GM23248 (cell line): ENCODE data around the gene HOXC10. TPM values are rescaled to one million over a fixed set of nuclear protein-coding genes. Genes with fewer than 3 reads are reported as not detected.

Experiments used
- DNase-seq: peaks from one replicate; pipeline ENCODE4 v3.0.0-alpha.2; 2015
- H2AFZ ChIP-seq: fragments of 200-600 bp; sonication (generic); 2 replicates; pipeline ENCODE4 v1.6.1; 2016; ENCODE audit warnings: antibody characterized with exemption
- H3F3A ChIP-seq: fragments of 200-600 bp; sonication (generic); 2 replicates; pipeline ENCODE4 v1.6.1; 2016; ENCODE audit warnings: mild to moderate bottlenecking, antibody characterized with exemption, mixed run types; ENCODE audit not compliant: insufficient read depth
- H3K27ac ChIP-seq: fragments of 200-600 bp; sonication (generic); 2 replicates; pipeline ENCODE4 v1.5.1; 2016; ENCODE audit warnings: mild to moderate bottlenecking
- H3K27me3 ChIP-seq: fragments of 200-600 bp; sonication (generic); replicated peaks from 2 replicates; pipeline ENCODE4 v1.6.1; 2016; ENCODE audit warnings: mild to moderate bottlenecking; ENCODE audit not compliant: insufficient read depth
- H3K36me3 ChIP-seq: fragments of 200-600 bp; sonication (generic); 2 replicates; pipeline ENCODE4 v1.6.1; 2016; ENCODE audit warnings: low read depth, mild to moderate bottlenecking
- H3K4me1 ChIP-seq: fragments of 200-600 bp; sonication (generic); 2 replicates; pipeline ENCODE4 v1.6.1; 2016; ENCODE audit warnings: mild to moderate bottlenecking; ENCODE audit not compliant: insufficient read depth
- H3K4me2 ChIP-seq: fragments of 200-600 bp; sonication (generic); one replicate; pipeline ENCODE4 v1.6.1; 2016; ENCODE audit warnings: mild to moderate bottlenecking; ENCODE audit not compliant: unreplicated experiment
- H3K4me3 ChIP-seq: fragments of 200-600 bp; sonication (generic); 2 replicates; pipeline ENCODE4 v1.5.1; 2016; ENCODE audit warnings: mild to moderate bottlenecking
- H3K79me2 ChIP-seq: fragments of 200-600 bp; sonication (generic); 2 replicates; pipeline ENCODE4 v1.6.1; 2016; ENCODE audit warnings: mild to moderate bottlenecking; ENCODE audit not compliant: insufficient read depth
- H3K9ac ChIP-seq: fragments of 200-600 bp; sonication (generic); 2 replicates; pipeline ENCODE4 v1.6.1; 2016; ENCODE audit warnings: mild to moderate bottlenecking
- H3K9me2 ChIP-seq: fragments of 200-600 bp; sonication (generic); 2 replicates; pipeline ENCODE4 v1.6.1; 2016; ENCODE audit warnings: mixed run types, mild to moderate bottlenecking, moderate library complexity; ENCODE audit not compliant: insufficient read depth
- H3K9me3 ChIP-seq: fragments of 200-600 bp; sonication (generic); one replicate; pipeline ENCODE4 v1.6.1; 2017; ENCODE audit warnings: low read depth
- H4K20me1 ChIP-seq: fragments of 200-600 bp; sonication (generic); 2 replicates; pipeline ENCODE4 v1.6.0; 2016; ENCODE audit not compliant: insufficient read depth
- EZH2 ChIP-seq: fragments of 200-600 bp; sonication (generic); IDR thresholded peaks from 2 replicates; pipeline ENCODE4 v1.6.1; 2018; ENCODE audit warnings: antibody characterized with exemption, mild to moderate bottlenecking; ENCODE audit not compliant: insufficient read depth, poor library complexity, severe bottlenecking
- EZH2phosphoT487 ChIP-seq: fragments of 200-600 bp; sonication (generic); IDR thresholded peaks from 2 replicates; pipeline ENCODE4 v1.6.1; 2018; ENCODE audit warnings: antibody characterized with exemption, moderate library complexity, mild to moderate bottlenecking, low read depth; ENCODE audit not compliant: insufficient read depth
- WGBS, 2 experiments: methylation state at CpG; one replicate each; pipeline ENCODE4 v1.1.6; 2015 to 2017; ENCODE audit warnings: low lambda C conversion rate in 2 of 2, low coverage in 1 of 2; ENCODE audit errors: missing lambda C conversion rate in 2 of 2; 5-methylcytosine and 5-hydroxymethylcytosine counted together
- in situ Hi-C: fragments of 300-500 bp; cut with MboI; formaldehyde crosslinking; loops from 2 replicates; pipeline ENCODE4 v1.15.0; 2020
- polyA plus RNA-seq: library from polyadenylated mRNA; unstranded; fragments of >200 nt; fragmentation: Nextera tagmentation; extraction: Ambion mirVana; gene quantifications from 2 replicates; pipeline ENCODE4 v1.2.1, GENCODE V29; 2016
- total RNA-seq: library from RNA; depleted of rRNA; stranded (reverse); fragments of >200 nt; shearing (Covaris generic); gene quantifications from 2 replicates; pipeline ENCODE4 v1.2.3, GENCODE V29; 2014

HOXC10 gene
- total and polyA plus RNA-seq, 2 experiments from 2014 or later, result not detected

- peaks cover 97% of the 10 kb centered on the region for H3K27me3 ChIP-seq
Observed at GRCh38 chr12:53950789-53951576, 34.0 kb upstream of the HOXC10 start.

GRCh38 chr12:53951577-53952334, 33.2 kb upstream of the HOXC10 start:
- Histone ChIP-seq H3K9me3 (no peaks in the 10 kb centered on the region), H3K4me1 (no peaks in the 10 kb centered on the region), H4K20me1 (no peaks in the 10 kb centered on the region), H3K79me2 (no peaks in the 10 kb centered on the region), H3K36me3 (no peaks in the 10 kb centered on the region), H3K9me2 (no peaks in the 10 kb centered on the region), H3K9ac (no peak overlapping the region), H3K27me3 (peaks cover 97% of the 10 kb centered on the region), H2AFZ (no peak overlapping the region), H3K4me2 (no peak overlapping the region), H3K27ac (no peak overlapping the region), H3K4me3 (no peak overlapping the region), H3F3A (no peaks in the 10 kb centered on the region)
- TF ChIP-seq EZH2 (no peak), EZH2phosphoT487 (peak; percentile 79)
- no peak for DNase-seq
- in situ Hi-C loops, result no loop called here
- WGBS, 2 experiments, result 12 to 15% methylated on average over 43 to 45 of the region's 47 CpGs

More at GRCh38 chr12:53950789-53951576, 34.0 kb upstream of the HOXC10 start:
- Histone ChIP-seq H3K36me3 (no peaks in the 10 kb centered on the region), H3K9me3 (no peaks in the 10 kb centered on the region), H3K9me2 (no peaks in the 10 kb centered on the region), H3K4me3 (no peak overlapping the region), H3F3A (no peaks in the 10 kb centered on the region), H3K4me1 (no peaks in the 10 kb centered on the region), H3K4me2 (no peak overlapping the region), H3K27ac (no peak overlapping the region), H3K9ac (no peak overlapping the region), H4K20me1 (no peaks in the 10 kb centered on the region), H2AFZ (no peak overlapping the region), H3K79me2 (no peaks in the 10 kb centered on the region)
- WGBS, 2 experiments, result 11 to 14% methylated on average over 32 to 34 of the region's 34 CpGs
- in situ Hi-C loops, result no loop called here
- no peak for DNase-seq
- TF ChIP-seq EZH2phosphoT487, result peak; percentile 42; the same call in 1 of the 2 replicates
- peak; percentile 70 for TF ChIP-seq EZH2

GRCh38 chr12:53952335-53952694, 32.6 kb upstream of the HOXC10 start:
- Histone ChIP-seq H3K9me3 (no peaks in the 10 kb centered on the region), H4K20me1 (no peaks in the 10 kb centered on the region), H3K4me1 (no peaks in the 10 kb centered on the region), H2AFZ (no peak overlapping the region), H3K4me3 (no peak overlapping the region), H3F3A (no peaks in the 10 kb centered on the region), H3K79me2 (no peaks in the 10 kb centered on the region), H3K9ac (no peak overlapping the region), H3K27me3 (peaks cover 97% of the 10 kb centered on the region), H3K27ac (no peak overlapping the region), H3K36me3 (no peaks in the 10 kb centered on the region), H3K9me2 (no peaks in the 10 kb centered on the region), H3K4me2 (no peak overlapping the region)
- TF ChIP-seq EZH2phosphoT487, result no peak
- TF ChIP-seq EZH2, result peak; percentile 55
- in situ Hi-C loops, result no loop called here
- 20 to 23% methylated on average over 13 of the region's 13 CpGs for WGBS, 2 experiments
- DNase-seq, result peak; percentile 46

- no peak; the same call in 1 of the 2 replicates for TF ChIP-seq EZH2phosphoT487
- peak; percentile 61 for TF ChIP-seq EZH2
- no peak for DNase-seq
- H3K4me1 ChIP-seq, result no peaks in the 10 kb centered on the region
- no peak overlapping the region for H3K4me2 ChIP-seq
- no peaks in the 10 kb centered on the region for H3F3A ChIP-seq
- H3K9me2 ChIP-seq, result no peaks in the 10 kb centered on the region
- H3K4me3 ChIP-seq, result no peak overlapping the region
- H3K36me3 ChIP-seq, result no peaks in the 10 kb centered on the region
- peaks cover 97% of the 10 kb centered on the region for H3K27me3 ChIP-seq
- no peaks in the 10 kb centered on the region for H3K9me3 ChIP-seq
- no peak overlapping the region for H2AFZ ChIP-seq
- no peaks in the 10 kb centered on the region for H3K79me2 ChIP-seq
- no peak overlapping the region for H3K9ac ChIP-seq
- in situ Hi-C loops, result no loop called here
- H3K27ac ChIP-seq, result no peak overlapping the region
- no peaks in the 10 kb centered on the region for H4K20me1 ChIP-seq
- 19 to 22% methylated on average over 33 to 38 of the region's 38 CpGs for WGBS, 2 experiments
Observed at GRCh38 chr12:53952871-53953734, 31.8 kb upstream of the HOXC10 start.
